GM12865 (cell line): ENCODE measurements around the gene GPR32.
"Not testable (repeated sequence)": the region's sequence is repeated elsewhere in the genome, so short reads cannot be mapped to it uniquely, and the experiment has no call there.

Experiments used
- DNase-seq: peaks from one replicate; pipeline ENCODE4 v3.0.0; 2010; ENCODE audit warnings: low read depth
- H3K4me3 ChIP-seq: 2 replicates; pipeline ENCODE4 v1.5.1; 2011; ENCODE audit warnings: mild to moderate bottlenecking, low read depth, low read length, control low read depth
- CTCF ChIP-seq: IDR thresholded peaks from 2 replicates; pipeline ENCODE4 v1.5.1; 2011; ENCODE audit warnings: low read length, control low read depth, low read depth, inconsistent platforms; ENCODE audit not compliant: insufficient read depth; ENCODE audit errors: missing control alignments

GPR32 gene

GRCh38 chr19:50739132-50739913, 30.9 kb upstream of the GPR32 start:
- DNase-seq = no peak
- no peak for TF ChIP-seq CTCF
- H3K4me3 ChIP-seq = no peak overlapping the region

GRCh38 chr19:50739914-50740426, 30.3 kb upstream of the GPR32 start:
- TF ChIP-seq CTCF = no peak
- no peak overlapping the region for H3K4me3 ChIP-seq
- DNase-seq = no peak

GRCh38 chr19:50741179-50741933, 28.9 kb upstream of the GPR32 start:
- no peak for DNase-seq
- TF ChIP-seq CTCF = no peak
- H3K4me3 ChIP-seq = no peak overlapping the region

- no peak for DNase-seq
- no peak for TF ChIP-seq CTCF
- no peak overlapping the region for H3K4me3 ChIP-seq
Observed at GRCh38 chr19:50743537-50743936, 26.7 kb upstream of the GPR32 start.

- DNase-seq = no peak
Observed at GRCh38 chr19:50745221-50745620, 25.0 kb upstream of the GPR32 start.

GRCh38 chr19:50747141-50747540, 23.1 kb upstream of the GPR32 start:
- H3K4me3 ChIP-seq, DNase-seq: not testable (repeated sequence)

More at GRCh38 chr19:50745221-50745620, 25.0 kb upstream of the GPR32 start:
- H3K4me3 ChIP-seq = no peak overlapping the region
- TF ChIP-seq CTCF = no peak

- no peak overlapping the region for H3K4me3 ChIP-seq
- TF ChIP-seq CTCF = no peak
- DNase-seq = no peak
Observed at GRCh38 chr19:50749490-50749889, 20.8 kb upstream of the GPR32 start.
